HG03066 (cell line): ENCODE results near the gene ARHGAP23.

ENCODE experiments used
- ATAC-seq: cut with Tn5 transposase; IDR thresholded peaks from one replicate; pipeline ENCODE4 v1.9.1; 2021; ENCODE audit warnings: low read depth; ENCODE audit not compliant: unreplicated experiment

ARHGAP23 gene

GRCh38 chr17:38560503-38561318, 132.4 kb downstream of the ARHGAP23 start:
- no peak for ATAC-seq

GRCh38 chr17:38561416-38562214, 133.4 kb downstream of the ARHGAP23 start:
- no peak for ATAC-seq
